Neural progenitor cell (in vitro differentiated cells): Measurements from ENCODE around the gene PDE4A. TPM values are rescaled to one million over a fixed set of nuclear protein-coding genes. Genes with fewer than 3 reads are reported as not detected.
A peak's percentile ranks its signal among the peaks of the same experiment; 100 is the strongest.
"Not testable (repeated sequence)": the region's sequence is repeated elsewhere in the genome, so short reads cannot be mapped to it uniquely, and the experiment has no call there.

ENCODE experiments used
- DNase-seq: peaks from one replicate; pipeline ENCODE4 v3.0.0-alpha.2; 2016; ENCODE audit warnings: low spot score
- H2AFZ ChIP-seq: fragments of 200-600 bp; sonication (generic); replicated peaks from 2 replicates; pipeline ENCODE4 v1.6.1; 2016; ENCODE audit warnings: antibody characterized with exemption
- H3F3A ChIP-seq: fragments of 200-600 bp; sonication (generic); 2 replicates; pipeline ENCODE4 v1.6.1; 2016; ENCODE audit warnings: antibody characterized with exemption, low read depth
- H3K27ac ChIP-seq: fragments of 200-600 bp; sonication (generic); 2 replicates; pipeline ENCODE4 v1.5.1; 2016; ENCODE audit warnings: mild to moderate bottlenecking
- H3K27me3 ChIP-seq: fragments of 200-600 bp; sonication (generic); 2 replicates; pipeline ENCODE4 v1.6.1; 2016; ENCODE audit warnings: mild to moderate bottlenecking, moderate library complexity
- H3K36me3 ChIP-seq: fragments of 200-600 bp; sonication (generic); 2 replicates; pipeline ENCODE4 v1.5.1; 2016
- H3K4me1 ChIP-seq: fragments of 200-600 bp; sonication (generic); 2 replicates; pipeline ENCODE4 v1.6.1; 2016; ENCODE audit warnings: mixed run types
- H3K4me2 ChIP-seq: fragments of 200-600 bp; sonication (generic); 2 replicates; pipeline ENCODE4 v1.6.1; 2016
- H3K4me3 ChIP-seq: fragments of 200-600 bp; sonication (generic); 2 replicates; pipeline ENCODE4 v1.5.1; 2016
- H3K79me2 ChIP-seq: fragments of 200-600 bp; sonication (generic); 2 replicates; pipeline ENCODE4 v1.6.1; 2016; ENCODE audit warnings: low read depth
- H3K9ac ChIP-seq: fragments of 200-600 bp; sonication (generic); 2 replicates; pipeline ENCODE4 v1.6.1; 2016
- H3K9me3 ChIP-seq: fragments of 200-600 bp; sonication (generic); 2 replicates; pipeline ENCODE4 v1.5.1; 2016; ENCODE audit warnings: low read depth
- H4K20me1 ChIP-seq: fragments of 200-600 bp; sonication (generic); 2 replicates; pipeline ENCODE4 v1.6.1; 2016; ENCODE audit warnings: low read depth
- H3K27ac Mint-ChIP-seq: 3 replicates; pipeline ENCODE4 v1.8.0; 2021; ENCODE audit warnings: mixed read lengths
- H3K27me3 Mint-ChIP-seq: 2 replicates; pipeline ENCODE4 v1.8.0; 2022; ENCODE audit warnings: low read depth, mild to moderate bottlenecking, inconsistent platforms, moderate library complexity, mixed read lengths; ENCODE audit not compliant: insufficient read depth
- H3K36me3 Mint-ChIP-seq: 3 replicates; pipeline ENCODE4 v1.8.0; 2021; ENCODE audit warnings: mixed read lengths
- H3K4me1 Mint-ChIP-seq: 3 replicates; pipeline ENCODE4 v1.8.0; 2021; ENCODE audit warnings: mixed read lengths
- H3K4me3 Mint-ChIP-seq: 3 replicates; pipeline ENCODE4 v1.8.0; 2021; ENCODE audit warnings: mild to moderate bottlenecking, moderate library complexity, mixed read lengths
- H3K9me3 Mint-ChIP-seq: 3 replicates; pipeline ENCODE4 v1.8.0; 2020; ENCODE audit warnings: mixed read lengths
- EZH2 ChIP-seq: fragments of 200-600 bp; sonication (generic); IDR thresholded peaks from 2 replicates; pipeline ENCODE4 v1.6.1; 2017; ENCODE audit warnings: antibody characterized with exemption, mild to moderate bottlenecking, moderate library complexity
- EZH2phosphoT487 ChIP-seq: fragments of 200-600 bp; sonication (generic); IDR thresholded peaks from 2 replicates; pipeline ENCODE4 v1.6.1; 2017; ENCODE audit warnings: antibody characterized with exemption
- total RNA-seq: library from RNA; depleted of rRNA; stranded (reverse); fragments of >200 nt; gene quantifications from 2 replicates; pipeline ENCODE4 v1.2.3, GENCODE V29; 2015; ENCODE audit warnings: low replicate concordance
- TF ChIP-seq, protein P1 (sequence below): fragments of 200-600 bp; sonication (generic); IDR thresholded peaks from 2 replicates; pipeline ENCODE4 v1.5.1; 2017; ENCODE audit warnings: antibody characterized with exemption, mild to moderate bottlenecking

PDE4A gene
- total RNA-seq: 0.37 and 1.5 TPM in 2 replicates

DNA sequence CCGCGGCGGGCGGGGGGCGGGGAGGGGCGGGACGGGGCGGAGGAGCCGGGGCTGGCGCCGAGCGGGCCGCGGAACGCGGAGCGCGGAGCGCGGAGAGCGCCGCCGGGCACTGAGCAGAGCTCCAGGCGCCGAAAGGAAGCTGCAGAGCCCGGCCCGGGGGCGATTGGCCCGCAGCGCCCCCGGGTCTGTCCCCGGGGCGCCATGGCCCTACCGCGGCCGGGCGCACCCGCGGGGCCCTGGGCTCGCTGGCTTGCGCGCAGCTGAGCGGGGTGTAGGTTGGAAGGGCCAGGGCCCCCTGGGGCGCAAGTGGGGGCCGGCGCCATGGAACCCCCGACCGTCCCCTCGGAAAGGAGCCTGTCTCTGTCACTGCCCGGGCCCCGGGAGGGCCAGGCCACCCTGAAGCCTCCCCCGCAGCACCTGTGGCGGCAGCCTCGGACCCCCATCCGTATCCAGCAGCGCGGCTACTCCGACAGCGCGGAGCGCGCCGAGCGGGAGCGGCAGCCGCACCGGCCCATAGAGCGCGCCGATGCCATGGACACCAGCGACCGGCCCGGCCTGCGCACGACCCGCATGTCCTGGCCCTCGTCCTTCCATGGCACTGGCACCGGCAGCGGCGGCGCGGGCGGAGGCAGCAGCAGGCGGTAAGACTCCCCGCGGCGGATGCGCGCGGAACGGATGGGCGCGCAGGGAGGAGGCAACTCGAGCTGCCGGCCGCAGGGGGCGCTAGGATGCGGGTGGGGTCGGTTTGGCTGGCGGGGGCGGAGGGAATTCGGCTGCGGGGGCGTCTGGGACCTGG is at the start of gene PDE4A:
PDE4A (plus strand) TSS at position 95 of the 796 bp plus-strand sequence; CDS start at position 322, 227 bp downstream.
- Histone ChIP-seq H3K79me2 (no peaks in the 10 kb centered on the region), H3K27ac (no peak within 1 kb of the TSS), H3K9me3 (no peaks in the 10 kb centered on the region), H3K4me2 (peak within 1 kb of the TSS; percentile 73), H4K20me1 (peaks cover 44% of the 10 kb centered on the region), H2AFZ (no peak within 1 kb of the TSS), H3K4me3 (peak within 1 kb of the TSS; percentile 59), H3K4me1 (peaks cover 13% of the 10 kb centered on the region), H3K9ac (no peak within 1 kb of the TSS), H3K27me3 (peaks cover 100% of the 10 kb centered on the region), H3F3A (peaks cover 79% of the 10 kb centered on the region), H3K36me3 (no peaks in the 10 kb centered on the region)
- Mint-ChIP-seq H3K4me1 (peaks cover 46% of the 10 kb centered on the region), H3K27ac (no peak within 1 kb of the TSS), H3K4me3 (peak within 1 kb of the TSS; percentile 89), H3K9me3 (peaks cover 2% of the 10 kb centered on the region), H3K27me3 (peaks cover 52% of the 10 kb centered on the region), H3K36me3 (no peaks in the 10 kb centered on the region)
- TF ChIP-seq, protein P1, sequence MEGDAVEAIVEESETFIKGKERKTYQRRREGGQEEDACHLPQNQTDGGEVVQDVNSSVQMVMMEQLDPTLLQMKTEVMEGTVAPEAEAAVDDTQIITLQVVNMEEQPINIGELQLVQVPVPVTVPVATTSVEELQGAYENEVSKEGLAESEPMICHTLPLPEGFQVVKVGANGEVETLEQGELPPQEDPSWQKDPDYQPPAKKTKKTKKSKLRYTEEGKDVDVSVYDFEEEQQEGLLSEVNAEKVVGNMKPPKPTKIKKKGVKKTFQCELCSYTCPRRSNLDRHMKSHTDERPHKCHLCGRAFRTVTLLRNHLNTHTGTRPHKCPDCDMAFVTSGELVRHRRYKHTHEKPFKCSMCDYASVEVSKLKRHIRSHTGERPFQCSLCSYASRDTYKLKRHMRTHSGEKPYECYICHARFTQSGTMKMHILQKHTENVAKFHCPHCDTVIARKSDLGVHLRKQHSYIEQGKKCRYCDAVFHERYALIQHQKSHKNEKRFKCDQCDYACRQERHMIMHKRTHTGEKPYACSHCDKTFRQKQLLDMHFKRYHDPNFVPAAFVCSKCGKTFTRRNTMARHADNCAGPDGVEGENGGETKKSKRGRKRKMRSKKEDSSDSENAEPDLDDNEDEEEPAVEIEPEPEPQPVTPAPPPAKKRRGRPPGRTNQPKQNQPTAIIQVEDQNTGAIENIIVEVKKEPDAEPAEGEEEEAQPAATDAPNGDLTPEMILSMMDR: peak; percentile 61
- TF ChIP-seq EZH2phosphoT487 (peak; percentile 82), EZH2 (peak; percentile 50)
- peak; percentile 70 for DNase-seq

DNA sequence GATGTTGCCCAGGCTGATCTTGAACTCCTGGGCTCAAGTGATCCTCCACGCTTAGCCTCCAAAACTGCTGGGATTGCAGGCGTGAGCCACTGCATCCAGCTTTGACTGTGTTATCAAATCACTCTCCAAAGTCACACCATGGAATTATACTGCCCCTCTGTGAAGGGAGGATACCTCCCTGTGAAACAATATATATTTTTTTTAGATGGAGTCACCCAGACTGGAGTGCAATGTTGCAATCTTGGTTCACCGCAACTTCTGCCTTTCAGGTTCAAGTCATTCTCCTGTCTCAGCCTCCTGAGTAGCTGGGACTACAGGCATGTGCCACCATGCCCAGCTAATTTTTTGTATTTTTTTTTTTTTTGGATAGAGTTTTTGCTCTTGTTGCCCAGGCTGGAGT is 47.6 kb upstream of the PDE4A start:
- no peak overlapping the region for H3K4me3 Mint-ChIP-seq
- no peaks in the 10 kb centered on the region for H3K36me3 ChIP-seq
- no peaks in the 10 kb centered on the region for H4K20me1 ChIP-seq
- no peak overlapping the region for H3K27ac ChIP-seq
- H3K4me2 ChIP-seq: no peak overlapping the region
- H3K27me3 ChIP-seq: no peaks in the 10 kb centered on the region
- H3K79me2 ChIP-seq: no peaks in the 10 kb centered on the region
- no peaks in the 10 kb centered on the region for H3K4me1 ChIP-seq
- H3K9ac ChIP-seq: no peak overlapping the region
- no peak overlapping the region for H2AFZ ChIP-seq
- H3K4me1 Mint-ChIP-seq: no peaks in the 10 kb centered on the region
- TF ChIP-seq, protein P1: no peak
- TF ChIP-seq EZH2: no peak
- TF ChIP-seq EZH2phosphoT487: no peak
- H3K9me3 ChIP-seq: no peaks in the 10 kb centered on the region
- DNase-seq: no peak
- H3K4me3 ChIP-seq: no peak overlapping the region
- H3K9me3 Mint-ChIP-seq: no peaks in the 10 kb centered on the region
- peaks cover 14% of the 10 kb centered on the region for H3K36me3 Mint-ChIP-seq
- H3K27ac Mint-ChIP-seq: no peak overlapping the region
- H3F3A ChIP-seq: no peaks in the 10 kb centered on the region
- peaks cover 2% of the 10 kb centered on the region for H3K27me3 Mint-ChIP-seq

DNA sequence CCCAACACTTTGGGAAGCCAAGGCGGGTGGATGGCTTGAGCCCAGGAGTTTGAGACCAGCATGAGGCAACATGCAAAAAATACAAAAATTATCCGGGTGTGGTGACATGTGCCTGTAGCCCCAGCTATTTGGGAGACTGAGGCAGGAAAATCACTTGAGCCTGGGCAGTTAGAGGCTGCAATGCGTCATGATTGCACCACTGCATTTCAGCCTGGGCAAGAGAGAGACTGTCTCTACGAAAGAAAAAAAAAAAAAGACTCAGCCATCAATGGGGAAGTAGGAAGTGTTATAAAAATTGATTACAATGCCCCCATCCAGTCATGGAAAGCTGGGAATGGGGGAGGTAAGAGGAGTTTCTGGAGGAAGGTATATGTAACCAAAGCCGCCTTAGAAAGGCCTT is 45.4 kb upstream of the PDE4A start:
- Histone ChIP-seq H4K20me1 (no peaks in the 10 kb centered on the region), H3F3A (no peaks in the 10 kb centered on the region), H3K9ac (no peak overlapping the region), H3K27me3 (no peaks in the 10 kb centered on the region), H3K79me2 (peaks cover 10% of the 10 kb centered on the region), H3K4me3 (no peak overlapping the region), H3K36me3 (no peaks in the 10 kb centered on the region), H3K9me3 (no peaks in the 10 kb centered on the region), H3K27ac (no peak overlapping the region), H2AFZ (no peak overlapping the region), H3K4me2 (no peak overlapping the region), H3K4me1 (peaks cover 4% of the 10 kb centered on the region)
- Mint-ChIP-seq H3K36me3 (peaks cover 11% of the 10 kb centered on the region), H3K9me3 (no peaks in the 10 kb centered on the region), H3K4me3 (no peak overlapping the region), H3K27ac (no peak overlapping the region), H3K4me1 (peaks cover 5% of the 10 kb centered on the region), H3K27me3 (no peaks in the 10 kb centered on the region)
- no peak for TF ChIP-seq EZH2phosphoT487
- TF ChIP-seq, protein P1: no peak
- TF ChIP-seq EZH2: no peak
- DNase-seq: no peak

DNA sequence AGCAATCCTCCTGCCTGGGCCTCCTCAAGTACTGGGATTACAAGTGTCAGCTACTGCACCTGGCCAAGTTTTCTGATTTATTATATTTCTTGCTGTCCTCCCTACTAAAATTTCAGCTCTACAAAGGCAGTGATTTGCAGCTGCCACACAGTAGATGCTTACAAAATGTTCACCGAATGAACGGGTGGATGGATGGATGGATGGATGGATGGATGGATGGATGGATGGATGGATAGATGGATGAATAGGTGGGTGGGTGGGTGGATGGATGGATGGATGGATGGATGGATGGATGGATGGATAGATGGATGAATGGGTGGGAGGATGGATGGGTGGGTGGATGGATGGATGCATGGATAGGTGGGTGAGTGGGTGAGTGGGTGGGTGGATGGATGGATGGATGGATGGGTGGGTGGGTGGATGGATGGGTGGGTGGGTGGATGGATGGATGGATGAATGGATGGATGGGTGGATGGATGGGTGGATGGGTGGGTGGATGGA is 43.1 kb upstream of the PDE4A start:
- H3K4me3 Mint-ChIP-seq, DNase-seq: not testable (repeated sequence)
- H3K79me2 ChIP-seq: peaks cover 11% of the 10 kb centered on the region

More for the DNA sequence above, 43.1 kb upstream of the PDE4A start:
- H3K27ac Mint-ChIP-seq, H2AFZ ChIP-seq, H3K4me2 ChIP-seq, H3K9me3 Mint-ChIP-seq, H3K4me1 Mint-ChIP-seq, H3K4me1 ChIP-seq, H3K36me3 ChIP-seq, H3K27ac ChIP-seq, H3K9ac ChIP-seq, H3K9me3 ChIP-seq, H4K20me1 ChIP-seq, H3K27me3 ChIP-seq, H3K4me3 ChIP-seq, H3K27me3 Mint-ChIP-seq: not testable (repeated sequence)
- peaks cover 11% of the 10 kb centered on the region for H3K36me3 Mint-ChIP-seq
- H3F3A ChIP-seq: peaks cover 10% of the 10 kb centered on the region
